ENCODE data around the gene ULBP3. TPM values are rescaled to one million over a fixed set of nuclear protein-coding genes. Genes with fewer than 3 reads are reported as not detected.

ULBP3 gene
- polyA plus RNA-seq, 3 donors, result 0.56 to 1.3 (median 0.67) TPM

DNA sequence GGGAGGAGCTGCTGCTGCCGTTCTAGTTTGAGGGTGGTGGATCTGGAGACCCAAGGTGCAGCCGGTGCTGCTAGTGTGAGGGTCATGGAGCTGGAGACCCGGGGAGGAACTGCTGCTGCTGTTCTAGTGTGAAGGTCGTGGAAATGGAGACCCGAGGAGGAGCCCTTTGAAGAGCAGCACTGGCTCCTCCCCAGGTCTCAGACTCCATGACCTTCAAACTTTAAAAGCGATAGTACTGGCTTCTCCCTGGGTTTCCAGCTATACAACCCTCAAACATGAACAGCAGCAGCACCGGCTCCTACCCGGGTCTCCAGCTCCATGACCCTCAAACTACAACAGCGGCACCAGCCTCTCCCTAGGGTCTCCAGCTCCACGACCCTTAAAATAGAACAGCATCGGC, 15.5 kb downstream of the ULBP3 start:
- WGBS, 3 donors, result 58 to 81% (median 80%) methylated on average over 11 of the region's 11 CpGs
- H3K27ac ChIP-seq (ENCODE audit: low read depth, low read length), result no peak overlapping the region

DNA sequence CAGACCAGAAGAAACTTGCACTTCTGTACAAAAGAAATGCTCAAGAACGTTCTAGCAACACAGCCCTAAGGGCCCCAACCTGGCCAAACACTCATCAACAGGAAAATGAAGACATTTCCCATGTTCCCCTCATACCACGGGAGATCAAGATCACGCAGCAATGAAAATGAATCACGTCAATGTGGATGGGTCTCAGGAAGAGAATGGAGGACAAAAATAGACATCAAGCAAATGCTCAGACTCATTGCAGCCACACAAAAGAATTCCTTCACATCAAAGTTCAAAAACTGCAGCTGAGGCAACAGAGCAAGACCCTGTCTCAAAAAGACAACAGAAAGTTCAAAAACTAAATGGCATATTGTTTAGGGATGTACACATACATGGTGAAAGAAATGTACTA, 18.1 kb downstream of the ULBP3 start:
- no peak overlapping the region for H3K27ac ChIP-seq (ENCODE audit: low read depth, low read length)
- WGBS, 3 donors, result 51 to 67% (median 55%) methylated on average over 4 of the region's 4 CpGs

DNA sequence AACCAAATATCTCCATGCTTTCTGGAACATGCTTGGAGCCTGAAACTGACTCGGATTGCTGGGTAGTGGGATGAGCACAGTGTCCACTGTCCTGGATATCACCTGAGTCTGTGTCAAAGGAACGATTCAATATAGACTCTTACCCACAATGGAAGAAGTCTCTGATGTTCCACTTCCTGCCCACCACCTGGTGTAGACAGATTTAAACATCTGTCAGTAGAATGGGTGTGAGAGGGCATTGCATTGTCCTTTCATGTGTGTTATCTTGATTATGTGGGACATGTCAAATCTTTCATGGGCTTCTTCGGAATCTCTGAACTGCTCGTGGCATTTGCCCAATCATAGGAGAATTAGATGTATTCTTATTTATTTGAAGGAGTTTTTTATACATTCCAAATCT, 20.8 kb downstream of the ULBP3 start:
- WGBS, 3 donors, result 65 to 80% (median 73%) methylated on average over 4 of the region's 4 CpGs
- H3K27ac ChIP-seq (ENCODE audit: low read depth, low read length), result no peak overlapping the region

DNA sequence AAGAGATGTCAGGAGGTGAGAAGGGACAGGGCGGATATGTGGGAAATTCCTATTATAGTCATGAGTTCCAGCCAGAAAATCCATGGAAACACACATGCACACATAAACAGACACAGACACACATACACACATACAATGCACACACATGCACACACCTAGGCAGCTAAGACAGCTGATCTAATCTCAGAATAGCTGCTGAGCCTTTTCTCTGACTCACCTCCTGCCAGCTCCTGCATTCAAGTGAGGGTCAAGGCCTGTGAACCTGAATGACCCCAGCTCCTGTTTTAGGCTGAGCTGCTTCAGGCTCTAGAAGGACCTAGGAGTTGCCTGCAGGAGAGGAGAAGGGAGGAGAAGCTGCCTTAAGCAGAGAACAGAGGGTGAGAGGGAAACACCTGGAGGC, 22.0 kb downstream of the ULBP3 start:
- H3K27ac ChIP-seq (ENCODE audit: low read depth, low read length), result no peak overlapping the region
- WGBS, 3 donors, result 91 to 100% (median 95%) methylated on average over 1 of the region's 1 CpG

DNA sequence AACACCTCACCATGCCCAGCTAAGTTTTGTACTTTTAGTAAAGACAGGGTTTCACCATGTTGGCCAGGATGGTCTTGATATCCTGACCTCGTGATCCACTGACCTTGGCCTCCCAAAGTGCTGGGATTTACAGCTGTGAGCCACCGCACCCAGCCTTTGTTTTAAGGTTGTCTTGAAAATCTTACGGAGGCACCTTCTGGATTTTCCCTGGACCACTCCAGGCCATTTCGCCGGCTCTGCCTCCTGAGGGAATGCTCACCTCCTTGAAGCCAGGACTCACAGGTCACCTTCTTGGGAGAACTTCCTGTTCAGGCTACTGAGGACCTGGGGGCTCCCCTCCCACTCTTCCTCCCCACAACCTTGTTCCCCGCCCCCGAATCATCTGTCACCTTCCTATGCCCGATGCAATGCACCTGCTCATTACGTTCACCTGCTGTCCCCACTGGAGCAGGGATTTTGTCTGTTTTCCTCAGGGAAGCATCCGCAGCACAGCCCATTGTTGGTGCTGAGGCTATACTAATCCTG, 24.2 kb downstream of the ULBP3 start:
- H3K27ac ChIP-seq (ENCODE audit: low read depth, low read length), result no peak overlapping the region
- 84 to 93% (median 93%) methylated on average over 10 of the region's 10 CpGs for WGBS, 3 donors

DNA sequence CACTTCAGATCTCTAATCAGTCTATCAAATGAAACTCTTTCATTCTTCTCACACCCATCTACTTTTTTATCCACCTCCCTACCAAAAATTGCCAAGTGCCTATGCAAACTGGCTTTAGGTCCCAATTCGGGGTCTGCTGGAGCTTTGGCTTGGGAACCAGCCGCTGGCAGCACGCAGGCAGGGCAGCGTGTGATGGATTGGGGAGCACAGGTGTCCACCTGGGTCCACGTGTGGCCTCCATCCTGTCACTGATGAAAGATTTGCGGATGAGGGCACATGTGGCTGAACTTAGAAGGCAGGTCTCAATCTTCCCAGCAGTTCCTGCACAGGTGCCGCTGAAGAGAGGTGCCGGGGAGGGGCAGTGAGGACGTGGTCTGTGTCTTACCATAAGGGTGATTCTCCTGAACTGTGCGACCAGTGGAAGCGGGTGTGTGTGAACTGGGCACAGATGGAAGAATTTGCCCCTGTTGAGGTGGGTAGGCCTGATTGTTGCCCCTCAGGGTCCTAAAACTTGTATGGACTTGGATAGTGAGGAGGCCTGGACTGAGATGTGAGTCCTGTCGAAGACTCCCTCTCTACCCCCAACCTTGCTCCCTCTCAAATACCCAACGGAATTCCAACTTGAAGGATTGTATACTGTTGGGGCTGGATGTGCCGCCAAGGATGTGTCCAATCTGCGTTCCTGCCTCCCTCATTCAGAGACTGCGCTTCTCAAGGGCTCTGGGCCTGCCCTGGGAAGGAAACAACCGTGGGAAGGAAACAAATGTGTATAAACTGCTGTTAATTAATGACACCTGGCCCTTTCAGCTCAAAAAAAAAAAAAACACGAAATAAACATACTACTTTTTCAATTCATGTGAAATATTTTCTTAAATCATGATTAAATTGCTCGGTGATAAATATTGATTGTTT, 25.2 kb downstream of the ULBP3 start:
- H3K27ac ChIP-seq (ENCODE audit: low read depth, low read length), result no peak overlapping the region
- 73 to 80% (median 77%) methylated on average over 19 of the region's 19 CpGs for WGBS, 3 donors

DNA sequence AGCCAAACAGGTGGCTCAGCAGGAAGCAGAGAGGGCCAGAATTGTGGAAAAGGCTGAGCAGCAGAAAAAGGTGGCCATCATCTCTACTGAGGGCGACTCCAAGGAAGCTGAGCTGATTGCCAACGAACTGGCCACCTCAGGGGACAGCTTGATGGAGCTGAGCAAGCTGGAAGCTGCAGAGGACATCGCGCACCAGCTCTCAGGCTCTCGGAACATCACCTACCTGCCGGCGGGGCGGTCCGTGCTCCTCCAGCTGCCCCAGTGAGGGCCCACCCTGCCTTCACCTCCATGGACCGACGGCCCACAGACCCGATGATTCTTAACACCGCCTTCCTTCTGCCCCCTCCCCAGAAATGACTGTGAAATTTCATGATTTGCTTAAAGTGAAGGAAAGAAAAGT, 25.8 kb downstream of the ULBP3 start:
- WGBS, 3 donors, result 87 to 95% (median 91%) methylated on average over 13 of the region's 13 CpGs
- H3K27ac ChIP-seq (ENCODE audit: low read depth, low read length), result no peak overlapping the region

DNA sequence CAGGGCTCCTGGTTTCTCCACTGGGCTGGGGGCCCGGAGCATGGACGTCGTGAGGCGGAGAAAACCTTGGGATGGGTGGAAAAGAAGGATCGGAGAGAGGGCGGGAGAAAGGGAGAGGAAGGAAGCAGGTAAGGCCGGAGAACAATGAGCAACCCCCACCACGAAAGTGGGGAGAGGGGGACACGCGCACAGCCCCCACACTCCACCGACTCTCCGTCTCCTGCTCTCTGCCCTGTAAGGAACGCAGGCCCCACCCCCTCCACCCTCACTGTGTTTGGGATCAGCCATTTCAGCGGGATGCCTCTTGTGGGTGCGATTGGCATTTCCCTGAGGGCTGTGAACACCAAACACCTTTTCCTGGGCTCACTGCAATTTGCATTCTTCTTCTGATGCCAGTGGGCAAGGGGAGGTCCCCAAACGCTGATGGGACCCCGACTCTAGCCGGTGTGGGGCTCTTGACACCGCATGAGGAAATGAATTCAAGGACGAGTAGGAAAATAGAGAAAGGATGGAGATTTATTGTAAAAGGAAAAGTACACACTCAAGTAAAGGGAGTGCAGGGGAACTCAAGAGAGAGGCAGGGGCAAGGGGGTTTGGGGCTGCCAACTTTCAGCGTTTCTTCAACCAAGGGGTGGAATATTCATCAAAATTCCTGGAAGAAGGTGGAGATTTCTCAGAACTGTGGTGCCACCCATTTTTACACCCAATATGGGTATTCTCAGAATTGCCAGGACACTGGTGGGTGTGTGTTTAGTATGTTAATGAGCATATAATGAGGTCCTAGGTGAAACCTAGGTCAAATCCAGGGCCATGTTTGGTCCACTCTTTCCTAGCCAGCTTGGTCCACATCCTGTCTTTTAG, 30.5 kb downstream of the ULBP3 start:
- WGBS, 3 donors, result 7 to 11% (median 9%) methylated on average over 21 of the region's 21 CpGs
- H3K27ac ChIP-seq (ENCODE audit: low read depth, low read length), result no peak overlapping the region

DNA sequence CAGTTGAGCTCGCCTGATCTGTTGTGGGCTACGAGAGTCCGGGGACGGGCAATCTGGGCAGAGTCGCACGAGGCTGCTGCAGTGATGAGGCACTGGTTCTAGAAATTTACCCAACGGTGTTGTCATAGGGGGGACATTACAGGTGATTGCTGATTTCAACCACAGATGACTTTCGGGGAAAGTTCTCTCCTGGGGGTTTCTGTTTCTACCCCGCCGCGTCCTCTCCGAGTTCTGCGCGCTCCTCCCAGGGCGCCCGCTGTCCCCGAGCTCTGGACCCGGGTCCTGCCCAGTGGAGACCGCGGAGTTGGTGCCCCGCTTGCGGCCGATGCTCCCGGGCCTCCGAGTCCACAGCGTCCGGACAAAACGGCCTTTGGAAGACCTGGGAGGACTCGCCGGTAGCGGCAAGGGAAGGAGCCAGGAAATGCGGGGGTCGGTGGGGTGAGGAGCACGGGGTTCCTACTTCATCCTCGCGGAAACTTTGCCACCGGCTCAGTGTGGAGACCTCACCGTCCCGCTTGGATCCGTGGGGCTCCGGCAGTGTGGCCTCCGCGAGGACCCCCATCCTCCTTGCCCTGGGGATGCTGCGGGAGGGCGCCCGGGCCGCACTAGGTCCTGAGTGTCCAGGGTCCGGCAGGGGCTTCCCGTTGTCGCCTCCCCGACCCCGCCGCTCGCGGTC, 31.3 kb downstream of the ULBP3 start:
- WGBS, 3 donors, result 2 to 3% (median 3%) methylated on average over 49 to 55 of the region's 55 CpGs
- H3K27ac ChIP-seq (ENCODE audit: low read depth, low read length), result no peak overlapping the region

DNA sequence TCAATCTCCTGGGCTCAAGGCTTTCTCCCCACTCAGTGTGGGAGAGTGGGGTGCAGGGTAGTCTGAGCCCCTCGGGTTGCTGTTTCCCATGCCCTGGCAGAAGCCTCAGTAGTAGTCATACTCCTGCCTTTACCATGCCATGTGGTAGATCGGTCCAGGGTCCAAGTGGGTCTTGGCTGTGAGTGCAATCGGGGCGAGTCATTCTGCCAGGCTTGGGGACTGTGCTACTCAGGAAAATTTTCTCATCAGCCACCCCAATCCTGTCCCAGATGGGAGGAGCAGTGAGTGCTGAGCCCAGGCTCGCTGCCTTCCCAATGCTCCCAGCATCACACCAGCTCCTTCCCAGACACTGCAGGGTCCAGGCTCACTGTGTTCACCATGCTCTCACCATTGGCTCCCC, 32.8 kb downstream of the ULBP3 start:
- WGBS, 3 donors, result 71 to 81% (median 79%) methylated on average over 5 of the region's 5 CpGs

DNA sequence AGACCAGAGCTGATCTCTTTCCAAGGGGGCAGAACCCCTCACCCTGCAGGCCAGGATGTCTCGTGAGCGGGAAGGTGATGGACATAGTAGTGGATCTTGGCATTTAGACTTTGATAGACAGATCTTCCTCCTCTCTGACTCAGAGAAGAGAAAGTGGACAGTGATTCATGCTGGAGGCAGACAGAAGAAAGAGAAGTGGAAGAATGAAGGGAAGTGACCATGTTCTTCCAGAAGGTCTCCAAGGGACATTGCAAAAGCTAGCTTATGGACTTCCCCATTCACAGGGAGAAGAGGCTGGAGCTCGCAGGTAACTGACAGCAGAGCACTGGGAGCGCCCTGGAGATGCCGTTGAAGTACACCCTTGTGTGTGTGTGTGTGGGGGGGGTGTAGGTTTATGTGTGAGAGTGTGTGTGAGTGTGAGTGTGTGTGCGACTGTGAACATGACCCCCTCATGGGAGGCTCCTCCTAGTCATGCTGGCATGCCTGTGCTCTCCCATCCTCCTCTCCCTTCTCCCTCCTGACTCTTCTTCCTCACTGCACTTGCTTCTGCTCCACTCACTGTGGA, 35.6 kb downstream of the ULBP3 start:
- 82 to 88% (median 88%) methylated on average over 6 of the region's 6 CpGs for WGBS, 3 donors

More for the DNA sequence above, 32.8 kb downstream of the ULBP3 start:
- H3K27ac ChIP-seq (ENCODE audit: low read depth, low read length), result no peak overlapping the region

DNA sequence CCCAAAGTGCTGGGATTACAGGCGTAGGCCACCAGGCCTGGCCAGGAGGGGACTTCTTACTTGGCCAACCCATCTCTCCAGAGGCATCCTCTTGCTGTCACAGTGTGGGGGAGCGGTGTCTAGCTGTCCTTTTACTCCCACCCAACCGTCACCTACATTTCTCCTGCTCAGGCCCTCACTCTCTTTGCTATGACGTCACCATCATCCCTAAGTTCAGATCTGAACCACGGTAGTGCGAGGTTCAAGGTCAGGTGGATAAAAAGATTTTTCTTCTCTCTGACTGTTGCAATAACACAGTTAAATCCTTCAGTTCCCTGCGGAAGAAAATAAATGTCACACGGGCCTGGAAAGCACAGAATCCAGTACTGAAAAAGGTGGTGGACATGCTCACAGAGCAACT, 36.3 kb downstream of the ULBP3 start:
- WGBS, 3 donors, result 73 to 91% (median 86%) methylated on average over 8 of the region's 8 CpGs

More for the DNA sequence above, 35.6 kb downstream of the ULBP3 start:
- no peak overlapping the region for H3K27ac ChIP-seq (ENCODE audit: low read depth, low read length)

DNA sequence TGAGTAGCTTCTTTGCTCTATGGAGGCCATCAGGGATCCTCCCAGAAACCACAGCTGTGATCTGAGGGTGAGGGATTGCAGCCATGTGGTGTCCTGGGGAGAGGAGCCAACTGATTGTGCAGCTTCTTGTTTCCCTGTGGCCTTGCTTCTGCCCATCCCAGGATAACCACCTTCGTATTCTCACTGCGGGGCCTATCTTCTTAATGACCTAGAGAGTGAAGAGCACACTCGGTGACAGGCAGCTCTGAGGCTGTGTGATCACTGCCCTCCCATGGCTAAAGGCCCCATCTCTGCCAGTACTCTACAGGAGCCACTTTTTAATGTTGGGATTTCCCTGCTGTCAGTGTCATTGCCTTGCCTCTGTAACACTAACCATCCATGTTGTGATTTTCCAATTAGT, 38.3 kb downstream of the ULBP3 start:
- WGBS, 3 donors, result 80 to 90% (median 87%) methylated on average over 3 of the region's 3 CpGs

More for the DNA sequence above, 36.3 kb downstream of the ULBP3 start:
- H3K27ac ChIP-seq (ENCODE audit: low read depth, low read length), result no peak overlapping the region

DNA sequence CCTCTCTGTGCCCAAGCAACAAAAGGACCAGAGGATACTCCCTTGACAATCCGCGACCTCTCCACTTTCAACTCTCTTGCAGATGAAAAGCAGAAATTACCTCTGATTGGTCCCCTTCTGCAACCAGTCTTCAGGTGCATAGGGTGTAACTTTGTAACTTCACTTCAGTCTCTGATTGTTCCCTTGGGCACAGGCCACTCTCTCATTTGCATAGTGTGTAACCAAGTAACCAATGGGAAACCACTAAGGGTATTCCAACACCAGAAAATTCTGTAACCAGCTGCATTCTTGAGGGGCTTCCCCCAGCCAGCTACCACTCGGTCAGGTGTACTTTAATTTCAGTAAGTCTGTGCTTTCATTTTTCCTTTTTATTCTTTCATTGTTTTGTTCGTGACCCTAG, 39.2 kb downstream of the ULBP3 start:
- H3K27ac ChIP-seq (ENCODE audit: low read depth, low read length), result no peak overlapping the region
- WGBS, 3 donors, result 76 to 81% (median 81%) methylated on average over 4 of the region's 4 CpGs

More for the DNA sequence above, 38.3 kb downstream of the ULBP3 start:
- no peak overlapping the region for H3K27ac ChIP-seq (ENCODE audit: low read depth, low read length)

DNA sequence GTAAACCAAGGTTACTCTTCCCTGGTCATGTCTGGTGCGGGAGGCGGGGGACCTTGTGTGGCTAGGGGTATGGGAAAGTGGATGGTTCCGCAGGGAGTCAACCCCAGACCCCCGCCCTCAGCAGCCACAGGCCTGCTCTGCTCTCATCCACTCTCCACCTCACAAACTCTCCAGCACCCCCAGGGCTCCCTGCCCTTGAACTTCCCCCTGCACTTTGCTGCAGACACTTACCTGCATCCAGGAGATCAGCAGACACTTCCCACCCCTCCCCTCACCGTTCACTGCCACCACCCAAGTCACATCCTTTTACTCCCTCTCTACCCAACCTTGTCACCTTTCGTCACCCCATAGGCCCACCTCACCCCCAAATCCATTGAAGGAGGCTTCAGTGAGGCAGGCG, 39.6 kb downstream of the ULBP3 start:
- WGBS, 3 donors, result 72 to 86% (median 84%) methylated on average over 4 to 7 of the region's 7 CpGs
- H3K27ac ChIP-seq (ENCODE audit: low read depth, low read length), result no peak overlapping the region

DNA sequence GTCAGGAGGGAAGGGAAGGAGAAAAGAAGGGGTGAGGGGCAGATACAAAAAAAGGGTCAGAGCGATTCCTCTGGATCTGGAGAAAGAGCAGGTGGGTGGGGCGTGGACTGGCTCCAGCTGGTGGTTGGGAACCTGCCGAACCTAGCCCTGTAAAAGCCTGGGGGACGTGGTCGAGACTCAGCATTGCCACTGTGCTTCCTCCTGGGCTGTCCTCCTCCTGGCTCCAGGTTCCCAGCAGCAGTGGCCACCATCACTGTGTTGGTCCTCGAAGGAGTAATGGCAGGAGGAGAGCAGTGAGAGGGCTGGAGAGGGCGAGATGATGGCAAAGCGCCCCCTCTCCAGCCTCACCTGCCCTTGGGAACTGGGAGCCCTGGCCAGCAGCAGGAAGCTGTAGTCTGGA, 40.1 kb downstream of the ULBP3 start:
- no peak overlapping the region for H3K27ac ChIP-seq (ENCODE audit: low read depth, low read length)
- 75 to 81% (median 76%) methylated on average over 7 to 8 of the region's 8 CpGs for WGBS, 3 donors

DNA sequence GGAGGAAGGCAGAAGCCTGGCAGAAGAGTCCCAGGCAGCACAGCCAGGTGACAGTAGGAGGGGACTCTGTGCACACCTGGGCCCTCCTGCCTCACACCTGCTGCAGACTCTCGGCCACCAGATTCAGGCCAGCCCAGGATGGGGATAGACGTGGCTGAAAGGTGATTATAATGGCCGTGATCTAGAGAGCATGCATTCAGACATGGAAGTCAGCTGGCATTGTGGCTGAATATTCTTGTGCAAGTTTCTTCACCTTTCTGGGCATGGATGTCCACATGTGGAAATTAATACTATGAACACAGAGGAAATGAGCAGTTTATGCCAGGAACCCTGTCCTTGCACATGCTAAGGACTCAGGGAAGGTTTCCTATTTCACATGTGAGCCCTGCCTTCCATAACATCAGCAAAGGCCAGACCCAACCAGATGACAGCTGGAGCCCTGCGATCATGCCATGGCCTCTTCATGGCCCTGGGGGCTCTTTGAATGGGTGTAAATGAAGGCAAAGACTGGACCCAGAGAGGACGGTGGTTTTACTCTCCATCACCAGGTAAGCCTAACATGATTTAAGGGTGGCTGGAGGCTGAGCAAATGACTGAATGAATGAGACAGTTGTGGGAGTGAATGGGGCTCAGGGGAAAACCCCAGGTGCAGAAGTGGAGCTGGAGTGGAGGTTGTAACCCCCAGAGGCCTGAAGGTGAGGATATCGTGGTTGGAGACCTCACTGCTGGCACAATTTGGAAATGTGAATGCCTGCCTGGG, 40.9 kb downstream of the ULBP3 start:
- no peak overlapping the region for H3K27ac ChIP-seq (ENCODE audit: low read depth, low read length)
- WGBS, 3 donors, result 73 to 87% (median 82%) methylated on average over 6 of the region's 6 CpGs
